ENCODE measurements around the gene ZNF695.
"Not testable (repeated sequence)": the region's sequence is repeated elsewhere in the genome, so short reads cannot be mapped to it uniquely, and the experiment has no call there.

ZNF695 gene

DNA sequence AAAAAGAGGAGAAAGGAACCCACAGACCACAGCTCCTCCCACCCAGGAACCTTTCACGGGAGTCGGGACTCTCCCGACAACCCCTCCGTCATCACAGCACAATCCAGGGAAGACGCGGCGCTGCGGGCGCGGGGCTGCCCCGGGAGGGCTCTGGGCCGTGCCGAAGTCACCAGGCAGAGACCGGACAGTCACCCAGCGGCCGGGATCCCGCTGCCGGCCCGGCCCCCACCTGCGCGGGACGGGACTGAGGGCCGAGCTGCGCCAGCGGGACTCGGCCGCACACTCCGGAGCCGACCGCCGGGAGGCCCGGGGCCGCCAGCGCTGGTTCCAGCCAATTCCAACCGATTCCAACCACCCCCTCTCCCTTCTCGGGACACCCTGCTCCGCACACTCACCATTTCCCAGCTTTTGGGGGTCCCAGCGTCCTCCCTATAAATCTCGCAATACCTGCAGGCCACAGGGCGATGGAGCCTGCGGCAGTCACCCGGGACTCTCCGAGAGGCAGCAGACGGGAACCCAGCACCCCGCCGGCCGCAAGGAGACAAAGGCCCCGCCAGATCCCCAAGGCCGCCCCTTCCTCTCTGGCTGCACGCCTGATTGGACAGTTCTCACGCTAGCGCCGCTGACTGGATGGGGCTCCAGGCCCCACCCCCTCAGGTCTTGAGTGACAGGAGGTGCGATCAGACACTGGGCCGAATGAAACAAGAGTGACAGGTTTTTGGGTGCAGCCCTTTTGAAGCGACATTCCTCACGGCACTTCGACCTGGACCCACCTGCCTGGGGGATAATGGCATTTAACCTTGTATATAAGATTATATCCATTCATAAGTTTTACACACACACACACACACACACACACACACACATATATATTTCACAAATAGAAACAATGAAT is at the start of gene ZNF695:
Gene ZNF695, minus strand, starts transcription at position 547 of the 895 bp plus-strand sequence. Its CDS starts 149 bp downstream, at position 398.
- DNase-seq = peak; percentile 30

DNA sequence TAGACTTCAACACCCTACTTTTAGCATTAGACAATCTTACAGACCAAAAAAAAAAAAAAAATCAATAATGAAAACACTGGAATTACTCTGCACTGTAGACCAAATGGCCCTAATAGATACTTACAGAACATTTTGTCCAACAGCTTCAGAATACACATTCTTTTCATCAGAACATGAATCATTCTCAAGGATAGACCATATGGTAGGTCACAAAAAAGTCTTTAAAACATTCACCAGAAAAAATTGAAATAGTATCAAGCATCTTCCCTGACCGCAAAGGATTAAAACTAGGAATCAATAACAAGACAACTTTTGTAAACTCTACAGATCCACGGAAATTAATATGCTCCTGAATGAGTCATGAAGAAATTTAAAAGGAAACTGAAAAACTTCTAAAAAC is 48.2 kb upstream of the ZNF695 start:
- DNase-seq = no peak

DNA sequence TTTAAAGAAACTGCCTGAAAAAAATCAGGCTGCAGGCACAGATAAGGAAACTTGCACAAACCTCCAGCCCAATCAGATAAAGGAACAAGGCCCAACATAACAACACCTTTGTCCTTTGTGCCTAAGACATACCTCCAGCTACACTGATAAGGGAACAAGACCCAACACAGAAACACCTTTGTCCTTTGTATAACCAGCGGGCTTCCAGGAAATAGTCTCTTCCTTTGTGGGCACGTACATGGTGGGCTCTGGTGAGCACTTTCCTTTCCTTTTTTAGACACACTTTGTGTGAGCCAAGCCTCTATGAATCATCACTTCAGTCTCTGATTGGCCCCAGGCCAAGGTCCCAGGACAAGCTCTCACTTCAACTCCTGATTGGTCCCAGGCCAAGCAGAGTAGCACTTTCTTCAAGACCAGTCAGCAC is 47.1 kb upstream of the ZNF695 start:
- DNase-seq = no peak

DNA sequence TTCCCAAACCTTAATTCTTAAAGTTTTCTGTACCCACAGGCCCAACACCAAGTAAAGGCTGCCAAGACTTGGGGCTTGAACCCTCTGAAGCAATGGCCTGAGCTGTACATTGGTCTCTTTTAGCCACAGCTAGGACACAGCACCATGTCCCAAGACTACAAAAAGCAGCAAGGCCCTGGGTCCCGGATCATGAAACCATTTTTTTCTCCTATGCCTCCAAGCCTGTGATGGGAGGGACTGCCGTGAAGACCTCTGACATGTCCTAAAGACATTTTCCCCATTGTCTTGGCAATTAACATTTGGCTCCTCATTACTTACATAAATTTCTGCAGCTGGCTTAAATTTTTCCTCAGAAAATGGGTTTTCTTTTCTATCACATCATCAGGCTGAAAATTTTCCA is 39.8 kb upstream of the ZNF695 start:
- DNase-seq = no peak

- DNase-seq = no peak
These were observed 39.4 kb upstream of the ZNF695 start for GRCh38 chr1:247047260-247047659.

DNA sequence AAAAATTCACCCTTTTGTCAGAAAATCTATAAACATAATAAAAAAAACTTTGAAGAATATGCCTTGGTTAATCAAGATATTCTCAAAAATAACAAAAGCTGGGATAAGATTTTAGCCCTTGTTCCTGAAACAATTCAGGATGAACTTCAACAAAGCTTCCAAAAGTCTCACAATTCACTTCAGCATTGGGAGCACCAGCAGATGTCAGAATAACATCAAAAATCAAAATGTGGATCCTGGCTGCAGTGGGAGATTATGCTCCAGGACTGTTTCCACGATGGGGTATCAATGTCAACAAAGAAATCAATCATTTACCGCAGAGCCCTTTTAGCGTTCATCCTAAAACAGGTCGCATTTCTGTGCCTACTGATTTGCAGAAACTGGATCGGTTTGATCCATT is 35.5 kb upstream of the ZNF695 start:
- no peak for DNase-seq

DNA sequence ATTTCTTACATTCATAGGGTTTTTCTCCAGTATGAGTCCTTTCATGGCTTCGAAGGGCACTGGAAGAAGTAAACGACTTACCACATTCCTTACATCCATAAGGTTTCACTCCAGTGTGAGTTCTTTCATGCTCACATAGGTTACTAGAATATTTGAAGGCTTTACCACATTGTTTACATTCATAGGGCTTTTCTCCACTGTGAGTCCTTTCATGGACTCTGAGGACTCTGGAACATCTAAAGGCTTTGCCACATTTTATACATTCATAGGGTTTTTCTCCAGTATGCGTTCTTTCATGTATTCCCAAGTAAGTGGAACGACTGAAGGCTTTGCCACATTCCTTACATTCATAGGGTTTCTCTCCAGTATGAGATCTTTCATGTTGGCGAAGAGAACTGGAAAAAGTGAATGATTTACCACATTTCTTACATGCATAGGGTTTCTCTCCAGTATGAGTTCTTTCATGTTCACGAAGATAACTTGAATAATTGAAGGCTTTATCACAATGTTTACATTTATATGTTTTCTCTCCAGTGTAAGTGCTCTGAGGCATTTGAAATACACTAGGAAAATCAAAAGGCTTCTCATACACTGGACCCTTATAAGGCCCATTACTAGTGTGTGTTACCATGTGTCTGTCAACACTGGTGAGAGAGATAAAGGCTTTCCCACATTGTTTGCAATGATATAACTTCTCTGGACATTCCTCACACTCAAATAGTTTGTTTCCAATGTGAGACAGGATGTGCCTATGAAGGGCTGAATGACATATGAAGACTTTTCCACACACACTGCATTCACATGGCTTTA is 29.9 kb upstream of the ZNF695 start:
- no peak for DNase-seq

GRCh38 chr1:247032306-247032705 is 24.4 kb upstream of the ZNF695 start:
- not testable (repeated sequence) for DNase-seq

DNA sequence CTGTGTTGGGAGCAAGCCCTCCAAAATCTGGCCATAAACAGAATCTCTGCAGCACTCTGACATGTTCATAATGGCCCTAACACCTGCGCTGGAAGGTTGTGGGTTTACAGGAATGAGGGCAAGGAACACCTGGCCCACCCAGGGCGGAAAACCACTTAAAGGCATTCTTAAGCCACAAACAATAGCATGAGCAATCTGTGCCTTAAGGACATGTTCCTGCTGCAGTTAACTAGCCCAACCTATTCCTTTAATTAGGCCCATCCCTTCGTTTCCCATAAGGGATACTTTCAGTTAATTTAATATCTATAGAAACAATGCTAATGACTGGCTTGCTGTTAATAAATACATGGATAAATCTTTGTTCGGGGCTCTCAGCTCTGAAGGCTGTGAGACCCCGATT is 16.8 kb upstream of the ZNF695 start:
- not testable (repeated sequence) for DNase-seq

GRCh38 chr1:247013391-247013790 is 5.5 kb upstream of the ZNF695 start:
- no peak for DNase-seq

- DNase-seq = no peak
These were observed 546 bp upstream of the ZNF695 start for GRCh38 chr1:247008406-247008799.

GRCh38 chr1:247004081-247004480 is 3.8 kb downstream of the ZNF695 start:
- not testable (repeated sequence) for DNase-seq

DNA sequence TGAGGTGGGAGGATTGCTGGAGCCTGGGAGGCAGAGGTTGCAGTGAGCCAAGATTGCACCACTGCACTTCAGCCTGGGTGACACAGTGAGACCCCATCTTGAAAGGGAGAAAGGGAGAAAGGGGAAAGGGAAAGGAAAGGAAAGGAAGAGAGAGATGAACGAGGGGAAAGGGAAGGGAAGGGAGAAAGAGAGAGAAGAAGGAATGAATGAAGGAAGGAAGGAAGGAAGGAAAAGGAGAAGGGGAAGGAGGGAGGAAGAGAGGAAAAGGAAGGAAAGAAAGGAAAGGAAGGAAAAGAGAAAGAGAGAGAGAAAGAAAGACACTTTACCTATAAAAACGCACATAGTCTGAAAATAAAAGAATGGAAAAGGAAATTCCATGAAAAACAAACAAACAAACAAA is 18.0 kb downstream of the ZNF695 start:
- DNase-seq = no peak

DNA sequence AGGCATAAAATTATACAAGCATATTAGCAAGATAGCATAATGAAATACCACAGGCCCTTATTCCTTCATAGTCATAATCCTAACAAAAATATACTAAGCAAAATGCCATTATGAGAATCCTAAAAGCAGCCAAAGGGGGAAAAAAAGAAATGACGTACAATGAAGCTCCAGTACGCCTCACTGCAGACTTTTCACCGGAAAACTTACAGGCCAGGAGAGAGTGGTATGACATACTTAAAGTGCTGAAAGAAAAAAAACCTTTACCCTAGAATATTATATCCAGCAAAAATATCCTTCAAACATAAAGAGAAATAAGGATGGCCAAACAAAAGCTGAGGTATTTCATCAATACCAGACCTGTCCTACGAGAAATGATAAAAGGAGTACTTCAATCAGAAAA is 19.5 kb downstream of the ZNF695 start:
- no peak for DNase-seq

- no peak for DNase-seq
These were observed 20.7 kb downstream of the ZNF695 start for GRCh38 chr1:246987083-246987690.

- no peak for DNase-seq
These were observed 29.1 kb downstream of the ZNF695 start for GRCh38 chr1:246978785-246979184.

DNA sequence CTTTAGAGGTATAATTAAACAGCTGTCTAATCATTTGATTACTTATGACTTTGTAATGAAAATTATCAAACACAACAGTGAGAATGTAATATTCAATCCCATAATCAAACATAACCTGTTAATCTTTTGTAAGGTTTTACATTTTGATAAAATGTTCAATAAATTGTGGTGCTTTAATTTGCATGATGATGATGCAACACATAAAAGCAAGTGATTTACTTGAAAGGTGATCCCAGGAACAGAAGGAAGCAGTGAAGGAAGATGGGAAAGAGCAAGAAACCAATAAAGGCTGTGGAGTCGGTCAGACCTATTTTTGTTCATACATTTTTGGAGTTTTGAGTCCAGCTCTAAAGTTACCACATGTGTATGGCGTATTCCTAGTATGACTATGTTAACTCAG is 29.6 kb downstream of the ZNF695 start:
- DNase-seq = no peak

DNA sequence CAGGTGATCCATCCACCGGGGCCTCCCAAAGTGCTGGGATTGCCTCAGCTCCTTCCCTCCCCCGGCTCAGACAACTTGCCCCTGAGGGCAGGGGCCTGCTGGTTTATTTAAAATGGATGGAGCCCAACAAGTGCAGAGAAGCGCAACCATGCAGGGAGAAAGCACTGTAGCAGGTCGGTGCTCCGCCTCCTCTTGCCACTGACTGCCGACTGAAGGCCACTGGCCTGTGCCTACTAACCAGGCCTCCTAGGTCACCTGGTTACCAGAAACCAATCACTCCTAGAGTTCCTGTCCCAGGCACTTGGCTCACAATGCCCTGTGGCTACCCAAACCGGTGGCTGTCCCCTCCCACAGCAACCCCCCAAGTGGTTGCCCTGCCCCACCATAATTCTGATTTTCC is 35.9 kb downstream of the ZNF695 start:
- no peak for DNase-seq

GRCh38 chr1:246971090-246971721 is 36.7 kb downstream of the ZNF695 start:
- peak; percentile 47 for DNase-seq

DNA sequence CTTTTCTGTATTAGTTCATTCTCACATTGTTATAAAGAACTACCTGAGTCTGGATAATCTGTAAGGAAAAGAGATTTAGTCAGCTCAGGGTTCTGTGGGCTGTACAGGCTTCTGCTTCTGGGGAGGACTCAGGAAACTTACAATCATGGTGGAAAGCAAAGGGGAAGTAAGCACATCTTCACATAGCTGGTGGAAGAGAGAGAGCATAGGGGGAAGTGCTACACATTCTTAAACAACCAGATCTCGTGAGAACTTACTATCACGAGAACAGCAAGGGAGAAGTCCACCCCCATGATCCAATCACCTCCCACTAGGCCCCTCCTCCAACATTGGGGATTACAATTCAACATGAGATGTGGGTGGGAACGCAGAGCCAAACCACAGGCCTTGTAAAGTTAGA is 38.2 kb downstream of the ZNF695 start:
- no peak for DNase-seq

- DNase-seq = no peak
These were observed 41.4 kb downstream of the ZNF695 start for GRCh38 chr1:246966502-246966901.

- DNase-seq = peak; percentile 4
These were observed 47.7 kb downstream of the ZNF695 start for GRCh38 chr1:246959944-246960693.

Data from CD4-positive, alpha-beta T cell treated with Interleukin-10 for 1 hour (primary cell).